ENCODE measurements around the gene CEP170. TPM values are rescaled to one million over a fixed set of nuclear protein-coding genes. Genes with fewer than 3 reads are reported as not detected.

CEP170 gene
- total and polyA plus RNA-seq, 2 experiments from 2014 or later: 93.1 to 104 TPM

GRCh38 chr1:243250102-243250501, 5.0 kb downstream of the CEP170 start:
- no peaks in the 10 kb centered on the region for H3K9me2 ChIP-seq (ENCODE audit: insufficient read depth)
- peaks cover 6% of the 10 kb centered on the region for H3K27me3 Mint-ChIP-seq (ENCODE audit: insufficient read depth, low read depth, poor library complexity)
- H3K27ac Mint-ChIP-seq: no peak overlapping the region
- H3K4me2 ChIP-seq: peak overlapping the region; percentile 35; the same call in 1 of the 2 replicates
- peaks cover 5% of the 10 kb centered on the region for H3K36me3 Mint-ChIP-seq (ENCODE audit: low read depth)
- no peaks in the 10 kb centered on the region for H3K27me3 ChIP-seq (ENCODE audit: insufficient read depth)
- peaks cover 43% of the 10 kb centered on the region for H3K4me1 Mint-ChIP-seq
- no peak for DNase-seq (ENCODE audit: low spot score)
- H3F3A ChIP-seq (replicated peaks; ENCODE audit: low read depth): no peaks in the 10 kb centered on the region
- peaks cover 33% of the 10 kb centered on the region for H4K20me1 ChIP-seq (replicated peaks; ENCODE audit: insufficient read depth)
- no peak overlapping the region for H3K4me3 ChIP-seq
- H3K9me3 Mint-ChIP-seq: no peaks in the 10 kb centered on the region
- H3K79me2 ChIP-seq (replicated peaks; ENCODE audit: insufficient read depth): peaks cover 92% of the 10 kb centered on the region
- peaks cover 33% of the 10 kb centered on the region for H3K4me1 ChIP-seq (ENCODE audit: insufficient read depth)
- ATAC-seq: no peak
- H3K4me3 Mint-ChIP-seq: no peak overlapping the region
- H3K27ac ChIP-seq (ENCODE audit: low read depth): no peak overlapping the region
- no peaks in the 10 kb centered on the region for H3K36me3 ChIP-seq (ENCODE audit: insufficient read depth)
- H2AFZ ChIP-seq: no peak overlapping the region
- no peak for TF ChIP-seq ZNF462 (CRISPR knock-in tag; IDR thresholded peaks at IDR 0.05)

- no peaks in the 10 kb centered on the region for H3K9me3 Mint-ChIP-seq
- no peak overlapping the region for H3K27ac Mint-ChIP-seq
- H3K27me3 Mint-ChIP-seq (ENCODE audit: insufficient read depth, low read depth, poor library complexity): peaks cover 5% of the 10 kb centered on the region
- no peak overlapping the region for H3K4me3 Mint-ChIP-seq
- no peaks in the 10 kb centered on the region for H3K9me2 ChIP-seq (ENCODE audit: insufficient read depth)
- H3K4me1 ChIP-seq (ENCODE audit: insufficient read depth): peaks cover 33% of the 10 kb centered on the region
- 0 out of 2 replicates have a peak overlapping the region, but pooled peaks have one; percentile 35 for H3K4me2 ChIP-seq
- TF ChIP-seq EZH2 (IDR thresholded peaks at IDR 0.05; ENCODE audit: low read depth, unreplicated experiment) (no peak), ZNF331 (CRISPR knock-in tag; IDR thresholded peaks at IDR 0.05; ENCODE audit: low read depth) (no peak), CREB1 (CRISPR knock-in tag; IDR thresholded peaks at IDR 0.05; ENCODE audit: low read depth) (no peak), EZH2phosphoT487 (IDR thresholded peaks at IDR 0.05; ENCODE audit: unreplicated experiment) (no peak), ZNF114 (CRISPR knock-in tag; IDR thresholded peaks at IDR 0.05) (no peak), REST (IDR thresholded peaks at IDR 0.05; ENCODE audit: unreplicated experiment) (no peak)
- H3K36me3 Mint-ChIP-seq (ENCODE audit: low read depth): peaks cover 8% of the 10 kb centered on the region
- H2AFZ ChIP-seq: no peak overlapping the region
- H3F3A ChIP-seq (replicated peaks; ENCODE audit: low read depth): no peaks in the 10 kb centered on the region
- no peak overlapping the region for H3K27ac ChIP-seq (ENCODE audit: low read depth)
- no peaks in the 10 kb centered on the region for H3K27me3 ChIP-seq (ENCODE audit: insufficient read depth)
- H3K79me2 ChIP-seq (replicated peaks; ENCODE audit: insufficient read depth): peaks cover 100% of the 10 kb centered on the region
- no peak for DNase-seq (ENCODE audit: low spot score)
- no peaks in the 10 kb centered on the region for H3K36me3 ChIP-seq (ENCODE audit: insufficient read depth)
- H4K20me1 ChIP-seq (replicated peaks; ENCODE audit: insufficient read depth): peaks cover 33% of the 10 kb centered on the region
- peaks cover 46% of the 10 kb centered on the region for H3K4me1 Mint-ChIP-seq
- no peak overlapping the region for H3K4me3 ChIP-seq
- no peak for ATAC-seq
These were observed 5.9 kb downstream of the CEP170 start for GRCh38 chr1:243249214-243249613.

Measured in GM23338 (cell line).